HL-60 (cell line): ENCODE measurements around the gene PRKAB2.
"Not testable (repeated sequence)": the region's sequence is repeated elsewhere in the genome, so short reads cannot be mapped to it uniquely, and the experiment has no call there.

Experiments
- DNase-seq, 2 experiments: peaks; one replicate each; pipeline ENCODE4 v3.0.0-alpha.2; 2010 to 2020; ENCODE audit warnings: low read depth in 1 of 2, low spot score in 1 of 2
- H3K27ac ChIP-seq: fragments of 250-450 bp; sonication (Bioruptor Pico); replicated peaks from 2 replicates; pipeline ENCODE4 v1.5.1; 2020; ENCODE audit warnings: mild to moderate bottlenecking, moderate library complexity
- H3K27me3 ChIP-seq: fragments of 250-450 bp; sonication (Bioruptor Pico); 2 replicates; pipeline ENCODE4 v1.5.1; 2021; ENCODE audit warnings: mild to moderate bottlenecking, moderate library complexity; ENCODE audit not compliant: insufficient read depth, poor library complexity, severe bottlenecking
- H3K4me3 ChIP-seq: replicated peaks from 2 replicates; pipeline ENCODE4 v1.5.1; 2011; ENCODE audit warnings: mild to moderate bottlenecking, control low read depth, low read length; ENCODE audit not compliant: insufficient read depth
- CTCF ChIP-seq: IDR thresholded peaks from one replicate; pipeline ENCODE4 v1.5.1; 2011; ENCODE audit warnings: low read length, control low read depth, inconsistent platforms; ENCODE audit not compliant: insufficient read depth
- GABPA ChIP-seq: IDR thresholded peaks from 2 replicates; pipeline ENCODE4 v1.6.1; 2012; ENCODE audit warnings: low read depth
- POLR2AphosphoS5 ChIP-seq: IDR thresholded peaks from 2 replicates; pipeline ENCODE4 v1.6.1; 2012; ENCODE audit warnings: low read depth
- REST ChIP-seq: IDR thresholded peaks from 2 replicates; pipeline ENCODE4 v1.6.1; 2012; ENCODE audit warnings: low read depth; ENCODE audit not compliant: insufficient replicate concordance
- SPI1 ChIP-seq: IDR thresholded peaks from 2 replicates; pipeline ENCODE4 v1.6.1; 2012; ENCODE audit warnings: low read depth, mild to moderate bottlenecking, borderline replicate concordance

Gene PRKAB2

GRCh38 chr1:147162093-147162492 lies 10.2 kb downstream of the PRKAB2 start:
- no peaks in the 10 kb centered on the region for H3K27me3 ChIP-seq
- TF ChIP-seq CTCF (no peak), SPI1 (no peak), REST (no peak)
- H3K4me3 ChIP-seq: no peak overlapping the region
- no peak overlapping the region for H3K27ac ChIP-seq
- no peak for DNase-seq

- not testable (repeated sequence) for H3K4me3 ChIP-seq, H3K27me3 ChIP-seq, DNase-seq, H3K27ac ChIP-seq
Measured at GRCh38 chr1:147157116-147157515, 15.2 kb downstream of the PRKAB2 start.

- Histone ChIP-seq H3K27me3 (no peaks in the 10 kb centered on the region), H3K4me3 (no peak overlapping the region), H3K27ac (no peak overlapping the region)
- no peak for DNase-seq
- TF ChIP-seq REST (no peak), CTCF (no peak), POLR2AphosphoS5 (no peak)
Measured at GRCh38 chr1:147156642-147157041, 15.6 kb downstream of the PRKAB2 start.

GRCh38 chr1:147152772-147153171 lies 19.5 kb downstream of the PRKAB2 start:
- no peak for DNase-seq
- H3K27me3 ChIP-seq: no peaks in the 10 kb centered on the region
- H3K27ac ChIP-seq: no peak overlapping the region
- H3K4me3 ChIP-seq: no peak overlapping the region
- TF ChIP-seq CTCF (no peak), POLR2AphosphoS5 (no peak), REST (no peak), GABPA (no peak), SPI1 (no peak)
